Fibroblast of villous mesenchyme (primary cell): Measurements from ENCODE around the gene PPP1R9B. TPM values are rescaled to one million over a fixed set of nuclear protein-coding genes. Genes with fewer than 3 reads are reported as not detected.

ENCODE experiments used
- DNase-seq: peaks from one replicate; pipeline ENCODE4 v3.0.0-alpha.2; 2010; ENCODE audit warnings: low read depth
- H3K4me3 ChIP-seq: 2 replicates; pipeline ENCODE4 v1.5.1; 2011; ENCODE audit warnings: low read depth, mild to moderate bottlenecking, low read length
- total RNA-seq: library from RNA; depleted of rRNA; stranded (reverse); fragments of >200 nt; gene quantifications from 2 replicates; pipeline ENCODE4 v1.2.3, GENCODE V29; 2012
- TF ChIP-seq, protein P1 (sequence below): IDR thresholded peaks from 2 replicates; pipeline ENCODE4 v1.5.1; 2012; ENCODE audit warnings: low read depth, mild to moderate bottlenecking, low read length; ENCODE audit not compliant: insufficient read depth

Gene PPP1R9B
- total RNA-seq, 1 donor: 47.1 TPM

DNA sequence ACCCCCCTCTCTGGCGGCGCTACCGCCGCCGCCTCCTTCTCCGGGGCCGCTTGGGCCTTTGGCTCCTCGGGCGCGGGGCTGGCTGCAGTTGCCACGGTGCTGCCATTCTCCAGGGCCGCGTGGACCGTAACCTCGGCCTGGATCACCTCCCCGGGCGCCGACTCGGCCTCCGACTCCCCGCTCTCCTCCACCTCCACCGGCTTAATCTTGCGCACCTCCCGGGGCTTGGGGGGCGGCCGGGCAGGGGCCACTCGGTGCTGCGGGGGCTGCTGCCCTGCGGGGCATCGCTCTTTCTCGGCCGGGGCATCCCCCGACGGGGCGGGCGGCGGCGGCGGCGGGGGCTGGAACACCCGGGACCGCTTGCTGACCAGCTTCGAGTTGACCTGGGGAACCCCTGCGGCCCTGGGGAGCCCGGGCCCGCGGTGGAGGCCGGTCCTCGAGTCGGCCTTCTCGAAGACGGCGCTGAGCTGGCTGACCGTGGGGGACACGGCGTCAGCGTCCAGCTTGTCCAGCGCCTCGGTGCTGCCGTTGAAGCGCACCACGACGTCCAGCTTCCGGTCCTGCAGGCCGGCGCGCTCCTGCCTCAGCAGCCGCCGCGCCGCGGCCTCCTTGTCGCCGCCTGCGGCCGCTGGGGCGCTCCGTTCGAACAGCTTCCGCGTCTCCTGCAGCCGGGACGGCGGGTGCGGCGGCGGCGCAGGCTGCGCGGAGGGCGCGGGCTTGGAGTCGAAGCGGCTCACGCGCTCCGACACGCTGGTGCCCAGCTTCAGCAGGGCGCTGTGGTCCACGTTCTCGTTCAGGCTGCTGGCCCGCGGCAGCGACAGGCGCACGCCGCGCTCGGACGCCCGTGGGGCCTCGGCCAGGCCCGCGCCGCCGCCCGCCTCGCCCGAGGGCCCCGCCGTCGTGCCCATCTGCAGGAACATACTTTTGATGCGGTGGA, 792 bp downstream of the PPP1R9B start:
- peak overlapping the region; percentile 85 for H3K4me3 ChIP-seq
- TF ChIP-seq, protein P1, sequence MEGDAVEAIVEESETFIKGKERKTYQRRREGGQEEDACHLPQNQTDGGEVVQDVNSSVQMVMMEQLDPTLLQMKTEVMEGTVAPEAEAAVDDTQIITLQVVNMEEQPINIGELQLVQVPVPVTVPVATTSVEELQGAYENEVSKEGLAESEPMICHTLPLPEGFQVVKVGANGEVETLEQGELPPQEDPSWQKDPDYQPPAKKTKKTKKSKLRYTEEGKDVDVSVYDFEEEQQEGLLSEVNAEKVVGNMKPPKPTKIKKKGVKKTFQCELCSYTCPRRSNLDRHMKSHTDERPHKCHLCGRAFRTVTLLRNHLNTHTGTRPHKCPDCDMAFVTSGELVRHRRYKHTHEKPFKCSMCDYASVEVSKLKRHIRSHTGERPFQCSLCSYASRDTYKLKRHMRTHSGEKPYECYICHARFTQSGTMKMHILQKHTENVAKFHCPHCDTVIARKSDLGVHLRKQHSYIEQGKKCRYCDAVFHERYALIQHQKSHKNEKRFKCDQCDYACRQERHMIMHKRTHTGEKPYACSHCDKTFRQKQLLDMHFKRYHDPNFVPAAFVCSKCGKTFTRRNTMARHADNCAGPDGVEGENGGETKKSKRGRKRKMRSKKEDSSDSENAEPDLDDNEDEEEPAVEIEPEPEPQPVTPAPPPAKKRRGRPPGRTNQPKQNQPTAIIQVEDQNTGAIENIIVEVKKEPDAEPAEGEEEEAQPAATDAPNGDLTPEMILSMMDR: peak; percentile 8
- DNase-seq: peak; percentile 67

DNA sequence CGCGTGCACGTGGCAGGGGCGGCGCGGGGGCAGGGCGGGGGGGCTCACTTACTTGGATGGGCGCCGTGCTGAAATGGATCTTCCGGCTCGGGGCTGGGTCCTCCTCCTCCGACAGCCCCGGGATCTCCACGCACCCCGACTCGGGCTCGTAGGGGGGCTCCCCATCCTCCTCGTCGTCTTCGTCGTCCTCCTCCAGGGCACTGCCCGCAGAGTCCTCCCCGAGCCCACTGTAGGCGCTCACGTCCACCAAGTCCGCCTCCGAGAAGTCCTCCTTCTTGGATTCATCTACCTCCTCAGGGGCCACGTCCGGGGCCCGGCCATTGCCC, 1.4 kb downstream of the PPP1R9B start:
- TF ChIP-seq, protein P1: no peak
- no peak for DNase-seq
- H3K4me3 ChIP-seq: peak overlapping the region; percentile 85

DNA sequence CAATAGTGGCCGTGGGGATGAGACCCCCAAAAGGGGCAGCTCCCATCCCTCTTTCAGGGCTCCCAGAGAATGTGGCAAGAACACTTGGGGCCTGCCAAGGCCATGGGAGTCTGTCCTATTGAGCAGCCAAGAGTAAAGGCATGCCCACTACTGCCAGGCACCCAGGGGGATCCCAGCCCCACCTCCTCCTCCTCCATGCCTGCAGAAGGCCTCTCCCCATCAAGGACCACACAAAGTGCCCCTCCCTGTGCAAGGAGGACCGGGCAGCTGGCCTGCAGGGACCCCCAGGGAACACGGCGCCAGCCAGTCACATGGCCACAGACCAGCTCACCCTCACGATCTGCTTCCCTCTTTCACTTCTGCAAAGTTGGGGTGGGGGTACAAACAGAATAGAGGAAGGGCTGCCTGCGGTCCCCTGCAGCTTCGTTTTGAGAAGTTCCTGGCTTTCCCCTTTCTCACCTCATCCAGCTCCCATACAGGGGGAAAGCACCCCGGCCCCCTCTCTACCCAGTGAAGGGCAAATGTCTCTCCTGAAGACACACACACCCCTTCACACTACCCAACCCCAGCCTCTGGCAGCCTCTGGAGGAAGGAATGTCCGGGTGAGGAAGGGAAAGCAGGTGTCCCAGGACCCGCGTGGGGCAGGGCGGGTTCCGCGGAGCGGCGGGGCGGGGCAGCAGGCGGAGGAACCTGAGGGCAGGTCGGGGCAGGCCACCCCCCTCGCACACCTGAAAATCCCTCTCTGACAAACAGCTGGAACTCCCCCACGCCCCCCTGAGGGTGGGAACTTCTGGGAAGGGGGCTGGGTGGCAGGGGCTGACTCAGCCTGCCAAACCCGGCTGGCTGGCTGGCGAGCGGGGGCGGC, 2.0 kb downstream of the PPP1R9B start:
- H3K4me3 ChIP-seq: peak overlapping the region; percentile 85
- TF ChIP-seq, protein P1: peak; percentile 34
- DNase-seq: no peak

DNA sequence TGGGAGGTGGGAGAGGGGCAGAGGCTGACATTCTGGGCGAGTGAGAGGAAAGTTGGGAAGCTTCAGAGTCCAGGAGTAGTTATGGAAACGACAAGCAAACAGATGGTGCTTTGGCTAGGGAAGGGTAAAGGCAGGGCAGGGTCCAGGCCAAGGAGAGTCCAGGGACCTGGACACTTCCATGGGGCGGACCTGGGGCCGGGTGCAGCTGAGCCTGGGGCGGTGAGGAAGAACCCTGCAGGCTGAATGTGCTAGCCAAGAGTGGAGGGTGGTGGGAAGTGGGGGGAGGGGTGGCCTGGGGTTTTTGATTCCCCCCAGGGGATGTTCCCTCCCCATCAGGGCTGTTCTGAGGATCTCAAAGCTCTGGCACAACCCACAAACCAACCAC, 2.6 kb downstream of the PPP1R9B start:
- TF ChIP-seq, protein P1: no peak
- H3K4me3 ChIP-seq: peak overlapping the region; percentile 85
- no peak for DNase-seq

DNA sequence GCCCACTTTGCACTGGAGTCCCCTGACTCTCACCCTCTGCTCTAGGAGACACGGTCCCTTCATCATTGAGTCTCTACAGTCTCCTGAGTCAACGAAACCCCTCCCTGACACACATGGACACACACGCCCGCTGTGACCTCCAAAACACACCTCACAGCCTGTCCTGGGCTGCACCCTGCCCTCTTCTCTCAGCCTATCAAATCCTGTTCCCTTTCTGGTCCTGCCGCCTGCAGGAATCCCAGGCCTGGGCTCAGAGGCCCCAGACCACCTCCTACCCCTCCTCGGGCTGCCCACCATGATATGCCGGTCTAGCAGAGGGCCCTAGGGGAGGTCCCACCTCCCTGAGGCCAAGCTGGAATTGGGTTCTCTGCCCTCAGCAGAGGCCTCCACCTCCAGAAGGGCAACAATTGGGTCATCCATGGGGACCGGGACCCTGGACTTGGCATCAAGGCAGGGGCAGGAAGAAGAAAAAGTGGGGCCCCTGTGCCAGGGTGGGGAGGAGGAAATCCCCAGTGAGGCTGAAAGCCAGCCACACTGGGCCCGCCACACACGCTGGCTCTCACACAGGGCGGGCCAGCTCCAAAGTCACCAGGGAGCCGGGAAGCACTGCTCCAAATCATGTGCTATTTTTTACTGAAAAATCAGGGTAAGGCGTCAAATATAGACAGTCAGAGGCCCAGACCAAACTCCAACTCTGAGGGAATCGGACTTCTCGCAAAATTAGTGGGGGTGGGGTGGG, 3.4 kb downstream of the PPP1R9B start:
- DNase-seq: no peak
- peak overlapping the region; percentile 85 for H3K4me3 ChIP-seq
- TF ChIP-seq, protein P1: no peak

DNA sequence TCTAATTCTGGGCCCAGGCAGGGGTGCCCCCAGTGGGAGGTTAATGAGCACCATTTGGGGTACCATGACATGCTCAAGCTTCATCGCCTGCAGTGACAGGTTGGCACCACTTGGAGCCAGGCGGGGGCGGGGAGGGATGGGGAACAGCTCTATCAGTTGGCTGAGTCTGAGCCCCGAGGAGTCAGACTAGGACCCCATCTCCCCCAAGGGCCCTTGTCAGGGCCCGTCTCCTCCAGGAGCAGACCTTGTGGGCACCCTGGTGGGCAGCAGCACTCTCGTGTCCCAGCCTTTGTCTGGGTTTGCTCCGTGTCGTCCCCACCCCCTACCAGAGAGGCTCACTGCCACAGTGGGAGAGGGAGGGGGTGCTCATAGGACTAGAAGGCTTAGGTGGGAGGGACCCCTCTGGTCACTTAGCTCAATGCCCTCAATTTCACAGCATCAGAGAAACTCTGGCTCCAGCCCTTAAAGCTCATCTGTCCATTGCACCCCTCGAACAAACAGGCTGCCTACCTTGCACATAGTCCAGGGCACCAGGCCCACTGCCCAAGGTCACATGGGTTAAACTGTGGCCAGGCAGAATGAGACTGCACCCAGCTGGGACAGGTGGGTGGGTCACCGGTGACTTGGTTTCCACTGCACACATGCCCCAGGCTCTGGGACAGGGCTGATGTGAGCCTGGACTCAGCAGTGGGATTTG, 4.1 kb downstream of the PPP1R9B start:
- TF ChIP-seq, protein P1: no peak
- H3K4me3 ChIP-seq: peak overlapping the region; percentile 85
- no peak for DNase-seq
